ENCODE data around the gene MGMT. TPM values are rescaled to one million over a fixed set of nuclear protein-coding genes. Genes with fewer than 3 reads are reported as not detected.

Gene MGMT
- total RNA-seq, 1 experiment from 2014 or later, result 21.2 TPM

- Histone ChIP-seq H4K20me1 (ENCODE audit: insufficient read depth) (no peaks in the 10 kb centered on the region), H3K27me3 (ENCODE audit: insufficient read depth, low read depth) (no peaks in the 10 kb centered on the region), H3K79me2 (ENCODE audit: low read depth) (no peaks in the 10 kb centered on the region), H3K36me3 (ENCODE audit: low read depth) (no peaks in the 10 kb centered on the region), H3K4me1 (replicated peaks; ENCODE audit: insufficient read depth) (no peaks in the 10 kb centered on the region), H3F3A (ENCODE audit: insufficient read depth, low read depth) (no peaks in the 10 kb centered on the region), H3K9me2 (ENCODE audit: insufficient read depth) (no peaks in the 10 kb centered on the region), H3K27ac (no peak overlapping the region), H3K9me3 (ENCODE audit: insufficient read depth, low read depth) (no peaks in the 10 kb centered on the region), H2AFZ (no peak overlapping the region), H3K4me3 (no peak overlapping the region), H3K4me2 (no peak overlapping the region)
- intact Hi-C loops (cut with micrococcal nuclease; ENCODE audit: unreplicated experiment), result no loop called here
- no TSS peak for BruUV-seq (replicated peaks)
- ChIA-PET CTCF (no interaction called here), POLR2A (ENCODE audit: unreplicated experiment) (no interaction called here)
- DNase-seq, result no peak
- TF ChIP-seq, protein P1, sequence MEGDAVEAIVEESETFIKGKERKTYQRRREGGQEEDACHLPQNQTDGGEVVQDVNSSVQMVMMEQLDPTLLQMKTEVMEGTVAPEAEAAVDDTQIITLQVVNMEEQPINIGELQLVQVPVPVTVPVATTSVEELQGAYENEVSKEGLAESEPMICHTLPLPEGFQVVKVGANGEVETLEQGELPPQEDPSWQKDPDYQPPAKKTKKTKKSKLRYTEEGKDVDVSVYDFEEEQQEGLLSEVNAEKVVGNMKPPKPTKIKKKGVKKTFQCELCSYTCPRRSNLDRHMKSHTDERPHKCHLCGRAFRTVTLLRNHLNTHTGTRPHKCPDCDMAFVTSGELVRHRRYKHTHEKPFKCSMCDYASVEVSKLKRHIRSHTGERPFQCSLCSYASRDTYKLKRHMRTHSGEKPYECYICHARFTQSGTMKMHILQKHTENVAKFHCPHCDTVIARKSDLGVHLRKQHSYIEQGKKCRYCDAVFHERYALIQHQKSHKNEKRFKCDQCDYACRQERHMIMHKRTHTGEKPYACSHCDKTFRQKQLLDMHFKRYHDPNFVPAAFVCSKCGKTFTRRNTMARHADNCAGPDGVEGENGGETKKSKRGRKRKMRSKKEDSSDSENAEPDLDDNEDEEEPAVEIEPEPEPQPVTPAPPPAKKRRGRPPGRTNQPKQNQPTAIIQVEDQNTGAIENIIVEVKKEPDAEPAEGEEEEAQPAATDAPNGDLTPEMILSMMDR (conservative IDR thresholded peaks at IDR 0.05), result no peak
- no peak for TF ChIP-seq EZH2 (IDR thresholded peaks at IDR 0.05; ENCODE audit: low read depth)
Measured at GRCh38 chr10:129787557-129787956, 320.5 kb downstream of the MGMT start.

DNA sequence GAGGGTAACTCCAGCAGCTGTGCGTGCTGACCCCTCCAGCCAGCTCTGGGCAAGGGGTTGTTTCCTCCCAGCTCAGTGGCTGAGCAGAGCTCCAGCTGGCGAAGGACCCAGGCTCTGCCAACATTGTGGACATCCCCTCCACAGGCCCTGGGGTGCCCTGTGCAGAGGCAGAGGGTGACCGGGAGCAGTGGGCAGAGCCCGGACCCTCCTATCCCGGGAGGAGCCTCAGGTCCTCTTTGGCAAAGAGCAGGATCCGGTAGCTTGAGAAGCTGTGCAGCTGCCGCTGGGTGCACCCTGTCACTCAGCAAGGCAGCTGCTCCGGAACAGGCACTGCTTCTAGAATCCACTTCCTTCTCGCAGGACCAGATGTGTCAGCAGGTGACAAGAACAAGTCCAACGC, 321.2 kb downstream of the MGMT start:
- CTCF ChIA-PET, result no interaction called here
- no peak overlapping the region for H3K27ac ChIP-seq

GRCh38 chr10:129790715-129791446, 323.8 kb downstream of the MGMT start:
- Histone ChIP-seq H2AFZ (no peak overlapping the region), H3K9me3 (ENCODE audit: insufficient read depth, low read depth) (no peaks in the 10 kb centered on the region), H3K4me3 (no peak overlapping the region), H4K20me1 (ENCODE audit: insufficient read depth) (no peaks in the 10 kb centered on the region), H3K4me1 (replicated peaks; ENCODE audit: insufficient read depth) (no peaks in the 10 kb centered on the region), H3K4me2 (no peak overlapping the region), H3K36me3 (ENCODE audit: low read depth) (no peaks in the 10 kb centered on the region), H3K79me2 (ENCODE audit: low read depth) (no peaks in the 10 kb centered on the region), H3F3A (ENCODE audit: insufficient read depth, low read depth) (no peaks in the 10 kb centered on the region), H3K9me2 (ENCODE audit: insufficient read depth) (no peaks in the 10 kb centered on the region), H3K27me3 (ENCODE audit: insufficient read depth, low read depth) (no peaks in the 10 kb centered on the region; the same call in 1 of the 2 replicates), H3K27ac (no peak overlapping the region)
- no peak for DNase-seq
- intact Hi-C loops (cut with micrococcal nuclease; ENCODE audit: unreplicated experiment), result no loop called here
- BruUV-seq (replicated peaks), result no TSS peak
- POLR2A ChIA-PET (ENCODE audit: unreplicated experiment), result no interaction called here
- CTCF ChIA-PET, result no interaction called here
- TF ChIP-seq EZH2 (IDR thresholded peaks at IDR 0.05; ENCODE audit: low read depth), result no peak
- TF ChIP-seq, protein P1 (conservative IDR thresholded peaks at IDR 0.05), result no peak

More for the DNA sequence above, 321.2 kb downstream of the MGMT start:
- no peaks in the 10 kb centered on the region for H3K9me2 ChIP-seq (ENCODE audit: insufficient read depth)
- H3K4me1 ChIP-seq (replicated peaks; ENCODE audit: insufficient read depth), result no peaks in the 10 kb centered on the region
- no peaks in the 10 kb centered on the region for H3K27me3 ChIP-seq (ENCODE audit: insufficient read depth, low read depth)
- no TSS peak for BruUV-seq (replicated peaks)
- DNase-seq, result no peak
- POLR2A ChIA-PET (ENCODE audit: unreplicated experiment), result no interaction called here
- intact Hi-C loops (cut with micrococcal nuclease; ENCODE audit: unreplicated experiment), result no loop called here
- H4K20me1 ChIP-seq (ENCODE audit: insufficient read depth), result no peaks in the 10 kb centered on the region
- H3K9me3 ChIP-seq (ENCODE audit: insufficient read depth, low read depth), result no peaks in the 10 kb centered on the region
- no peak overlapping the region for H3K4me3 ChIP-seq
- H3K4me2 ChIP-seq, result no peak overlapping the region
- H3K79me2 ChIP-seq (ENCODE audit: low read depth), result no peaks in the 10 kb centered on the region
- H3K36me3 ChIP-seq (ENCODE audit: low read depth), result no peaks in the 10 kb centered on the region
- H3F3A ChIP-seq (ENCODE audit: insufficient read depth, low read depth), result no peaks in the 10 kb centered on the region
- no peak overlapping the region for H2AFZ ChIP-seq
- no peak for TF ChIP-seq EZH2 (IDR thresholded peaks at IDR 0.05; ENCODE audit: low read depth)
- TF ChIP-seq, protein P1 (conservative IDR thresholded peaks at IDR 0.05), result no peak

Measured in PC-9 (cell line).